IPS-11a (cell line): ENCODE measurements around the gene TOR1AIP2.

Experiments
- H3K4me3 ChIP-seq: one replicate; pipeline ENCODE4 v1.5.1; 2013; ENCODE audit warnings: low read depth, low read length, control low read depth

TOR1AIP2 gene

DNA sequence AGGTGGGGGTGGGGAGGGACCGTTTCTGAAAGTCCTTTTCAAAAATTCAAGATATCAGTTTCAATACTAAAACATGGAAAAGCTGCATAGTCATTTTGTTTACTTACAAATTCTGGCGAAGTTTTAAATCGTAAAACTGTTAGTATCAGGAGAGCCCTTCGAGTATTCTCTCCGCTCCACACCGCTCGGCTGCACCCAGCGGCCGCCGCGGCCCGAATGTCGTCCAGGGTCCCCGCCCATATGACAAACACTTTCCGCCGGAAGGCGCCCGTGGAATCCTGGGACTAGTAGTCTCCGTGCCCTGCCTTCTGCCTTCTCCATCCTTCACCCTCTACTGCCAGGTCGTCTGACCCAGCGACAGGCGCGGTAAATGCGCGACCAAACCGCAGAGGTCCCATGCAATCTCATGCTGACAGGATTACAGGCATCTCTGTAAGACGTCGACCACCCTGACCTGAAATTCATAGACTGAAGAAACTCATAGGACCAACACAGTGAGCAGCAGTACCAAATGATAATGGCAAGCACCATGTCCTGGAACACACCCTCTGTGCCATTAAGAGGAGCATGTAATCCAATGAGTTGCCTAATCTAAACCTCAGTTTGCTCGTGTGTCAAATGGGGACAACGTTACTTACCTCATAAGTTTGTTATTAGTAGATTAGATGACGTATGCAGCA, at the start of gene TOR1AIP2:
Gene TOR1AIP2 (minus strand): TSS at position 218 of the 680 bp plus-strand sequence. CDS start 25,138 bp downstream, outside the sequence.
- H3K4me3 ChIP-seq, result peak within 1 kb of the TSS; percentile 90

DNA sequence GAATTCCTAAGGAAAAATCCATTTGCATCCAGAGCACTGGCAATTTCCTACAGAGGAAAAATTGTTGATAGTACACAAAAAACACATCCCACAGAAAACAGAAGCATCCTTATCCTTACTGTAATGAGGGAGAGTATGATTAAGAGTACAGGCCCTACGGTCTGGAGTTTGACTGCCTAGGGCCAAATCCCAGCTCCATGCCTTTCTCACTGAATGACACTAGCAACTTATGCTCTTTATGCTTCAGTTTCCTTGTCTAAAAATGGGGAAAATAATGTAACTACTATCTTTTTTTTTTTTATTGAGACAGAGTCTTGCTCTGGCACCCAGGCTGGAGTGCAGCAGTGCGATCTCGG, 49.2 kb upstream of the TOR1AIP2 start:
- H3K4me3 ChIP-seq, result no peak overlapping the region

DNA sequence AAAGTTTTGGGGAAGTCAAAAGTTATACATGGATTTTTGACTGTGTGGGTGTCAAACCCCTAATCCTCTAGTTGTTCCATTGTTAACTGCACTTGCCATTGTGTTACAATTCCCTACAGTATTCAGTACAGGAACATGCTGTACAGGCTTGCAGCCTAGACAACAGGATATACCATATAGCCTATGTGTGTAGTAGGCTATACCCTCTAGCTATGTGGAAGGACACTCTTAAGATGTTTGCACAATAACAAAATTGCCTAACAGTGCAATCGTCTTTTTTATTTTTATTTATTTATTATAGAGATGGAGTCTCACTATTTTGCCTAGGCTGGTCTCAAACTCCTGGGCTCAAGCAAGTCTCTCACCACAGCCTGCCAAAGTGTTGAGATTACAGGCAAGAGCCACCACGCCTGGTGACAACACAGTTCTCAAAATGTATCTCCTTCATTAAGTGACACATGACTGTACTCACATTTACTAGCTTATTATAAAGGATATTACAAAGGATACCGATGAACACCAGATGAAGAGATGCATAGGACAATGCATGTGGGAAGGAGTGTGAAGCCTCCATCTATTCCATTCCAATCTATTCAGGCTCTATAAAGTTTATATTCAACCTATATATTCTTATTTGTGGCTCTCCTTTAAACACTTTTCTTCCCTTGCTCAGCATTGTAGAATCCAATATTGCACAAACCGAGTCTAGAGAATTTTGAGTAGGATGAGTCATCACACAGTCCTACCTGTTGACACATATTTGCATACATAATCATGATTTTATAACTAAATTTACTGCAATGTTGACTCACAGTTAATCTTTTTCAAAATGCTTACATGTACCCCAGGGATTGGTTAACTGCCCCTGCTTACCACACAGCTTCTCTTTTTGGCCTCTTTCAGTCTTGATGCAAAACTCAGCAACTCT, 48.6 kb upstream of the TOR1AIP2 start:
- no peak overlapping the region for H3K4me3 ChIP-seq

DNA sequence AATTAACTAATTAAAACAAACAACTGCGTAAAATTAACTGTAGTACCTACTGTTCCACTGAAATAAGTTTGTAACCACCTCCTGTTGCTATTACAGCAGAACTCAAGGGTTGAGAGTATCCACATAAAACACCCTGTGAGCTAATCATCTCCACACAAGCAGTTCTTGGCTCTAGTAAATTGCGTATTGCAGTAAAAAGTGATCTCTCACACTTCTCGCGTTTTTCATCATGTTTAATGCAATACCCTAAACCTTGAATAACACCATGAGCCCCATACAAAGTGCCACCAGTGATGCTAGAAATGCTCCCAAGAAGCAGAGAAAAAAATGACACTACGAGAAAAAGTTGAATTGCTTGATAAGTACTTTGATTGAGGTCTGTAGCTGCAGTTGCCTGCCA, 47.7 kb upstream of the TOR1AIP2 start:
- no peak overlapping the region for H3K4me3 ChIP-seq

DNA sequence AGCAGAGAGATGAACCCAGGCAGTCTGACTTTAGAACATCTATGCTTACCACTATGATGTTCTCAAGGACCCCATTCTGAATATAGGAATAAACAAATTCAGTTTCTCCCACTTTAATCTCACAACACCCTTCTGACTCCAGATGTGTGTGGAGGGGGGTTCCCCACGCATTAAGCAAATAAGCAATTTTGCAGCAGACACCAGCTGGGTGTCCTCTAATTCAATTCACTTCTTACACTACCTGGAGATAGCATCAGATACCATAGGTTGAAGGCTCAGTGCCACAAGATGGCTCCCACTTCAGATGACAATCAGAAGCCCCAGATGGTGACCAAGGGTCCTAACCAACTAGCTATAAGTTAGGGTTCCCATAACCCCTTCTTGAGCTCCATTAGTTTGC, 46.7 kb upstream of the TOR1AIP2 start:
- H3K4me3 ChIP-seq, result no peak overlapping the region

DNA sequence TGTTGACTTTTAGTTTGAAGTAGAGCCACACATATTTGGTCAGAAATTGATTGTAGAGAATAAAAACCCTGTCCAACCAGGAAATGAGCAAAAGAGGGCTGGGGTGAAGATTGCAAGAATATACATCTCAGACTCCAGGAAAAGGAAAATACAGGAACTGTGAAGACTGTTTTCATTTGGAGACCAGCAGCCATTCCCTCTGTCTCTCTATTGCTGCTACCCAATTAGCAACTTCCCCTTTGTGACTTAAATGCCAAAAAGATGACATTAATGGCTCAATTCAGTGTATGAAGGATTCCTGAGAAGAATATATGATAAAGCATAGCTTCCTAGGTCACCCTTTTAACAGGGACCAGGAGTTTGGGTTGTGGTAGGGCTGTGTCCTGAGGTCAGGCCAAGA, 45.4 kb upstream of the TOR1AIP2 start:
- H3K4me3 ChIP-seq, result no peak overlapping the region

DNA sequence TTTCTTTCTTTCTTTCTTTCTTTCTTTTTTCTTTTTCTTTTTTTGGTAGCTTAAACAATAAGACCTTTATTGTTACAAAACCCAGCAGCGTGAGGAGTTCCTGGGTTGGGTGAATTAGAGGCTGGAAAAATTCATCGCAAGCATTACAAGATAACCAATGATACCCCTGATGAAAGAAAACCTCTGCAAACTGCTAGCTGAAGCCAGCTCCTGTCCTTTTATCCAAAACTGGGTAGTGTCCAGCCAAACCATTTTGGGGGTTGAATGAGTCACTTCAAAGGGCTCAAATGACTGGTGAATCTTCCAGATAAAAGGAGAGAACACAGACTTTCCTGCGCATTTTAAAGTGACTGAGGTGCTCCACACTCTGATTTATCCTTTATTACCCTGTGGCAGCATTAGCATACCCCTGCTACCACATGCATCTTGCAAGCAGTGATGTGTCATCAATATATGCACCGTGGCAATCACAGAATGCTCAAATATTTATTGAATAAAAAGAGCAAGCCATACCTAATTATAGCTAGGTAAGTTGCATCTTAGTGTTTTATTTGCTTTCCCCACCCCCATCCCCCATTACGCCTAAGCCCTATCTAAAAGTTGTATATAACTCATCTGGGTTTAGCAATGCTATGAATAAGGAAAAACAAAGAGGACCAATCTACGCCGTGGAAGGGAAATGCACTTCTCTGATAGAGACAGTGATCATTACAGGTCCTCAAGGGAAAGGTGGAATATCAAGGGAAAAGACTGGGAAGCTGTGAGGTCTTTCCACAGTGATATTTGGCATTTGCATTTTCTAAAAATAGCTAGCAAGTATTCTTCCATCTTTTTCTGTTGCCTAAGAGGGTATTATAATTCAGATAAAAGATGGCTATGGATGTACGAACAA, 44.6 kb upstream of the TOR1AIP2 start:
- H3K4me3 ChIP-seq, result no peak overlapping the region

DNA sequence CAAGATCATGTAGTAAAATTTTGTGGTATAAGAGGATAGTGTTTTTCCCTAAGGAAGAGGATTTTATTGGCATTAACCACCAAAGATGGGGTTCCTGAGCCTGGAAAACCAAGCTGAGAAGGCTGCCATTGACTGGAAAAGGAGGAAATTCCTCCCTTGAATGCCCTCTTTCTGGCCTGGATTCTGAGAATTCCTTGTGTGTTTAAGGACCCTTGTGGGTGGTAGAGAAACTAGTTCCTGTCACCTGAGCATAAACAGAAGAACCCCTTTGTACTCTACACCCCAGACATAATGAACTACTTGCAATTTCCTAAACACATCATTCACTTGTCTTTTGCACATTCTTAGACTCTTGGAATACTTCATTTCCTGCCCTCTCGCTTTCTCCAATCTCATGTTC, 43.9 kb upstream of the TOR1AIP2 start:
- no peak overlapping the region for H3K4me3 ChIP-seq

DNA sequence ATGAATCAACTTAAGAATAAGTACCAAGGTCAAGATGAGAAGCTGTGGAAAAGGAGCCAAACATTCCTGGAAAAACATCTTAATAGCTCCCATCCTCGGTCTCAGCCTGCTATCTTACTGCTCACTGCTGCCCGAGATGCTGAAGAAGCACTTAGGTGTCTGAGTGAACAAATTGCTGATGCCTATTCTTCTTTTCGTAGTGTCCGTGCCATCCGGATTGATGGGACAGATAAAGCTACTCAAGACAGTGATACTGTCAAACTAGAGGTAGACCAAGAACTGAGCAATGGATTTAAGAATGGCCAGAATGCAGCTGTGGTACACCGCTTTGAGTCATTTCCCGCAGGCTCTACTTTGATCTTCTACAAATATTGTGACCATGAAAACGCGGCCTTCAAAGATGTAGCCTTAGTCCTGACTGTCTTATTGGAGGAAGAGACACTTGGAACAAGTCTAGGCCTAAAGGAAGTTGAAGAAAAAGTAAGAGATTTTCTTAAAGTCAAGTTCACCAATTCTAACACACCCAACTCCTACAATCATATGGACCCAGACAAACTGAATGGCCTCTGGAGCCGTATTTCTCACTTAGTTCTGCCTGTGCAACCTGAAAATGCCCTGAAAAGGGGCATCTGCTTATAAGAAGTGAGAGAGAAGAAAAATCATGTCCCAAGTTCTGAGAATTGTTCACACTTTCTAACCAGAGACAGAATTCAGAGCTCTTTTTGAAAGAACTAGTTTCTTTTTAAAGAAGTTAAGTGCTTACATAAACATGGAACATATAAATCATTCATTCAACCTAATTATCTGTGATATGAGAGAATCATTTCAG, 40.2 kb upstream of the TOR1AIP2 start:
- no peak overlapping the region for H3K4me3 ChIP-seq

DNA sequence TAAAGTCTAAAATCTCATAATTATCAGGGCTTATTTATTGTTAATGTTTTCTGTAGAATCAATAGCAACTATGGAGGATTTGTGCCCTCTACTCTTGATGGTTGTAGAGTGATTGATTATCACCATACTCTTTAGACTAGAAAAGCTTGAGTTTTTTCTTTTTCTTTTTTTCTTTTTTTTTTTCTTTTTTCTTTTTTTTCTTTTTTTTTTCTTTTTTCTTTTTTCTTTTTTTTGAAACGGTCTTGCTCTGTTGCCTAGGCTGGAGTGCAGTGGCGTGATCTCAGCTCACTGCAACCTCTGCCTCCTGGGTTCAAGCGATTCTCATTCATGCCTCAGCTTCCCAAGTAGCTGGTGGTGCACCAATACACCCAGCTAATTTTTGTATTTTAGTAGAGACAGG, 34.2 kb upstream of the TOR1AIP2 start:
- H3K4me3 ChIP-seq, result no peak overlapping the region

DNA sequence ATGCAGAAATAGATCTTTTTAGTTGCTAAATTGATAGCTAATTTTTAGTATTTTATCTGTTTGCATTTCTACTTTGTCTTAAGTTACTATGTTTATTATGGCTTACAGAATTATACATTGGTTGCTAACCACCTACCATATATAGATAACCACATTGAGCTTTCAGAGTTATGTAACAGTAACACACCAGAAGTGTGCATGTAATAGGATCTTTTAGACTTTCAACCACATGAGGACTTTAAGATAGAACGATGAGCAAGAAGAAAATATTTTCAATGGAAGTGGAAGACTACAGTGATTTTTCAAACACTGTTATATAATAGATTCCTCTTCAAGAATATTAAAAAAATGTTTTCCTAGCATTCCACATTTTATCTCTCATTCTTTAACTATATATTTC, 33.3 kb upstream of the TOR1AIP2 start:
- no peak overlapping the region for H3K4me3 ChIP-seq

DNA sequence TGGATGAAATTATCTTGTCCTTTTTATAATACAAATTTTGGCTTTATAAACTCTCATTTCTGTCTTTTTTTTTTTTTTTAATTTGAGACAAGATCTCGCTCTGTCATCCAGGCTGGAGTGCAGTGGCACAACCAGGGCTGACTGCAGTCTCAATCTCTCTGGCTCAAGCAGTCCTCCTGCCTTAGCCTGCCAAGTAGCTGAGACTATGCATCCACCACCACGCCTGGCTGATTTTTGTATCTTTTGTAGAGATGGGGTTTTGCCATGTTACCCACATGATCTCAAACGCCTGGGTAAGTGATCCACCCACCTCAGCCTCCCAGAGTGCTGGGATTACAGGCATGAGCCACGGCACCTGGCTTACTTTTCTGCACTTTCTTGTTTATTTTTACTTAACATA, 12.0 kb upstream of the TOR1AIP2 start:
- no peak overlapping the region for H3K4me3 ChIP-seq

DNA sequence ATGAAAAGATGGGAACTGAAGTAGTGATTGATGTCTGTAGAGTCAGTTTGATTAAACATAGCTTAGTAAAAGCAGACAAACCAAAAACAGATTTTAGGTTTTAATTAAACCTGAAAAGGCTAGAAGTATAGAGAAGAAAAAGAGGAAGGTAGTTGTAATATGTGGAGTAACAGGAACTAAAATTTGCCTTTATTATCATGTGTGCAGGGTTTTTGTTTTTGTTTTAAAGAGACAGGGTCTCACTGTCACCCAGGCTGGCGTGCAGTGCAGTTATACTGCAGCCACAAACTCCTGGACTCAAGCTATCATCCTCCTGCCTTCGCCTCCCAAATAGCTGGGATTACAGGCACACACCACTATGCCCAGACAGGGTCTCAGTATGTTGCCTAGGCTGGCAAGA, 10.5 kb upstream of the TOR1AIP2 start:
- H3K4me3 ChIP-seq, result no peak overlapping the region

DNA sequence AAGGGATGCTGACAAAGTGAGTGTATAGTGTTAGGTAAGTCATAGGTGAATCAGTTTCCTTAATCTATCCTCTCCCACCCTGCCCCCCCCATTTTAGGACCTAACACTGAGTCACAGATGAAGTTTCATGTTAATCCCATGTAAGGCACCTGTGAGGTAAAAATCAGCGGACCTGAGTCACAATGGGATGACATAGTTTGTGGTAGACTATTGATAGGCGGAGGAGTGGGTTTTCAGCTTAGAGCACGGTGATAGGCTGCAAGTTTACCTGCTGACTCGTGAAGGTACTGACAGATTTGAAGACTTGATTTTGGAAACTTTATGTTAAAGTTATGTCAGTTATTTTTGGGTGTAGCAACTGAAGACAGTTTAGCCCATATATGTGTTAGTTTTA, 6.1 kb upstream of the TOR1AIP2 start:
- peak overlapping the region; percentile 72 for H3K4me3 ChIP-seq

DNA sequence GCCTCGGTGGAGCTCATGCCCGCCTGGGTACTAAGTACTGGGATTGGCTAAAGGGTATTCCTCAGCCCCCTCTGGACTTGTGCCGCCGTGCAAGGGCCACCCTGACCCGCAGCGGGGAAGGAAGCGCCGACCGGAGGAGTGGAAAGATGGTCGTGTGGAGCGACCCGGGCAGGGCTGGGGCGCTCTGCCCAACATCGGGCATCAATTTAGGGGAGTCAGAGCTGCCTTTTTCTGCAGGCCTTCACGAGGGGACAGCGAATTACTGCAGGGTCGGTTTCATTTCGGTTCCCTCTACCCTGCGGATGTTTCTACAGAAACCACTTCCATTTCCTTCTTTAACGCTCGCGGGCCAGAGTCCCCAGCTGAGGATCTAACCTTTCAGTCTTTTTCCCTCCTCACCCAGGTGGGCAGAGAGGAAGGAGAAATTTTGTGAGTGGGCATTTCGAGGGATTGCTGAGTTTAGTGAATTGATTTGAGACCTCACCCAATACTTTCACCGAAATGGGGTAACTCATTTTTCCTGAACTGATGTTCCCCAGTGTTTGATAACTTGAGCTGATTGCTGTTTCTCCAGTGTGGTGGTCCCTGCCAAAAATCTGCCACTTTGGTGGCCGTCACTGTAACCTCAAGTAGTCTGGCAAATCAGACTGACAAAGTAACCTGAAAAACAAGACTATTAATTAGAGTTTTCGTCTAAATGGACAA, 5.6 kb upstream of the TOR1AIP2 start:
- H3K4me3 ChIP-seq, result peak overlapping the region; percentile 72

DNA sequence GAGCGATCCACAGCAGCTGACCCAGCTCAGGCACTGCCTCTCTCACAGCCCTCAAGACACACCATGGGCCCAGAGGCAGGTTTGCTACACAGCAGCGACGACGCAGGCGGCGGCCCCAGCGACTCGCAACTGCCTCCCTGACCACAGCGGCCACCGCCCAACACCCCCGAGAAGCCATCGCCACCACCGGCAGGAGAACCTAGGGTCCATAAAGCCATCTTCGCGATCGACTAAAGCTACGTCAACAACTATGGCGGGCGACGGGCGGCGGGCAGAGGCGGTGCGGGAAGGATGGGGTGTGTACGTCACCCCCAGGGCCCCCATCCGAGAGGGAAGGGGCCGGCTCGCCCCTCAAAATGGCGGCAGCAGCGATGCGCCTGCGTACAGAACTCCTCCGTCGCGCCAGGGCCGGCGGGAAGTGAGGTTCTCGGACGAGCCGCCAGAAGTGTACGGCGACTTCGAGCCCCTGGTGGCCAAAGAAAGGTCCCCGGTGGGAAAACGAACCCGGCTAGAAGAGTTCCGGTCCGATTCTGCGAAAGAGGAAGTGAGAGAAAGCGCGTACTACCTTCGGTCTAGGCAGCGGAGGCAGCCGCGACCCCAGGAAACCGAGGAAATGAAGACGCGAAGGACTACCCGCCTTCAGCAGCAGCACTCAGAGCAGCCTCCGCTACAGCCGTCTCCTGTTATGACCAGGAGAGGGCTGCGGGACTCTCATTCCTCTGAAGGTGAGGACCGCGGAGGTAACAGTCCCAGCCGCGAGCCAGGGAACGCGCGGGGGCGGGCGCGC, 4.8 kb upstream of the TOR1AIP2 start, which contains the start of gene TOR1AIP1:
Gene TOR1AIP1 (plus strand): TSS at position 33 of the 787 bp plus-strand sequence. CDS start 218 bp downstream, at position 251.
- H3K4me3 ChIP-seq, result peak within 1 kb of the TSS; percentile 92

DNA sequence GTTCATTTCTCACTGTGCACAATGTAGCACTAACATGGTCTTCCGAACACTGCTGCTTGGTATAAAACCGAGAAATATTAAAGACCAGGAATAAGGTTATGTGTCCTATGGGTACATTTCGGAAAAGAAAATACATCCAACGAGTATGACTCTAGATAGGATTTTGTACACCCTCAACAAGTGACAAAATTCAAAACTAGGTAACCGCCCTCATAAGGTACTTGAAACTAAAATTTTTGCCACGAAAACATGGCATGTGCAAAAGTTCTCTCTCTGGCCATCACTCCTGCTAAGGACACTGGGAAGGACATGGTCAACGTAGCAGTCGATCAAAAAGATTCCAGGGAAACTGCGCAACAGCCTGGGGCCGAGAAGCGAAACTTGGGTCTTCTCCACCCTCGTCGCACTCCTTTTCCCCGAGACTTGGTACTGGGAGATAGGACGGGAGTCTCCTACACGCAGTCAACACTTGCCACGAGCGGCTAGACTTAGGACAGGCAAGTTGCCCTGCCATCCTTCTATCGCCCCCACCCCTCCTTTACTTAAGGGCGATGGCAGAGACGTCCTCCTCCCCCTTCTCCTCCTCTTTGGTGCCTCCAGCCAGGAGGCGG, 4.1 kb upstream of the TOR1AIP2 start:
- H3K4me3 ChIP-seq, result peak overlapping the region; percentile 92

DNA sequence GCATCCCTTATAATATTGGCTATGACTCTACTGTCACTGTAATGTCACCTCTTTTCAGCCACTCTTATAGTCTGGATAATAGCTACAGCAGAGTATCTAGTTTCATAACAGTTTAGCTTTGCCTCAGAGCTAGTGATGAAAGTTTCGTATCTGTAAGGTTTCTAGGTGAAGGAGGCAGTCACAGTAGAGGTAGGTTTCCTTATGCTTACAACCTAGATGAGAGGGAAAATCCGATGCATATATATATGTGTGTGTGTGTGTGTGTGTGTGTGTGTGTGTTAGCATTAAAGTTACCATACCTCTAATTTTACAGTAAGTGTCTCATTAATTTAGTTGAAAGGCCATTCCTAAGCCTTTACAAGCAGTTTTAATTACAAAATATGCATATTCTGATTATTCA, 2.2 kb upstream of the TOR1AIP2 start:
- no peak overlapping the region for H3K4me3 ChIP-seq
